ENCODE results near the gene CEP128.

- TF ChIP-seq ZNF48 (tag by site-specific recombination; IDR thresholded peaks at IDR 0.05) (no peak), CTCF (tag by site-specific recombination; IDR thresholded peaks at IDR 0.05) (no peak), MEIS1 (CRISPR knock-in tag; IDR thresholded peaks at IDR 0.05; ENCODE audit: borderline replicate concordance) (no peak)
Measured at GRCh38 chr14:80764496-80764895, 177.0 kb downstream of the CEP128 start.

Data from HEK293 (cell line).